Measurements from ENCODE around the gene NBR1.
"Not testable (repeated sequence)": the region's sequence is repeated elsewhere in the genome, so short reads cannot be mapped to it uniquely, and the experiment has no call there.

Gene NBR1

DNA sequence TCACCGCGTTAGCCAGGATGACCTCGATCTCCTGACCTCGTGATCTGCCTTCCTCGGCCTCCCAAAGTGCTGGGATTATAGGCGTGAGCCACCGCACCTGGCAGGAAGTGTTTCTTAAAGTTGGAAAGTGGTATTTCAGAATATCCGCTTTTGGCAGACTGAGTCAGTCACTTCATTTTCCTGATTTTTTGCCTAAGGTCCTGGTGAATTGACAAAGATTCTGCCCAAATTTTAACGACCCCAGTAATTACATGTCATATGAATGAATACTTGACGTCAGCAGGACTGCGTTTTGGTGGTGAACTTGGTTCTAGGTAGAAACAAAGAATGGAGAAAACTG lies 41.4 kb upstream of the NBR1 start:
- TF ChIP-seq SPI1 (IDR thresholded peaks at IDR 0.05; ENCODE audit: borderline replicate concordance, low read depth) (no peak), POLR2AphosphoS5 (IDR thresholded peaks at IDR 0.05; ENCODE audit: low read depth) (no peak), GABPA (IDR thresholded peaks at IDR 0.05; ENCODE audit: low read depth) (no peak)
- TF ChIP-seq, protein P1, sequence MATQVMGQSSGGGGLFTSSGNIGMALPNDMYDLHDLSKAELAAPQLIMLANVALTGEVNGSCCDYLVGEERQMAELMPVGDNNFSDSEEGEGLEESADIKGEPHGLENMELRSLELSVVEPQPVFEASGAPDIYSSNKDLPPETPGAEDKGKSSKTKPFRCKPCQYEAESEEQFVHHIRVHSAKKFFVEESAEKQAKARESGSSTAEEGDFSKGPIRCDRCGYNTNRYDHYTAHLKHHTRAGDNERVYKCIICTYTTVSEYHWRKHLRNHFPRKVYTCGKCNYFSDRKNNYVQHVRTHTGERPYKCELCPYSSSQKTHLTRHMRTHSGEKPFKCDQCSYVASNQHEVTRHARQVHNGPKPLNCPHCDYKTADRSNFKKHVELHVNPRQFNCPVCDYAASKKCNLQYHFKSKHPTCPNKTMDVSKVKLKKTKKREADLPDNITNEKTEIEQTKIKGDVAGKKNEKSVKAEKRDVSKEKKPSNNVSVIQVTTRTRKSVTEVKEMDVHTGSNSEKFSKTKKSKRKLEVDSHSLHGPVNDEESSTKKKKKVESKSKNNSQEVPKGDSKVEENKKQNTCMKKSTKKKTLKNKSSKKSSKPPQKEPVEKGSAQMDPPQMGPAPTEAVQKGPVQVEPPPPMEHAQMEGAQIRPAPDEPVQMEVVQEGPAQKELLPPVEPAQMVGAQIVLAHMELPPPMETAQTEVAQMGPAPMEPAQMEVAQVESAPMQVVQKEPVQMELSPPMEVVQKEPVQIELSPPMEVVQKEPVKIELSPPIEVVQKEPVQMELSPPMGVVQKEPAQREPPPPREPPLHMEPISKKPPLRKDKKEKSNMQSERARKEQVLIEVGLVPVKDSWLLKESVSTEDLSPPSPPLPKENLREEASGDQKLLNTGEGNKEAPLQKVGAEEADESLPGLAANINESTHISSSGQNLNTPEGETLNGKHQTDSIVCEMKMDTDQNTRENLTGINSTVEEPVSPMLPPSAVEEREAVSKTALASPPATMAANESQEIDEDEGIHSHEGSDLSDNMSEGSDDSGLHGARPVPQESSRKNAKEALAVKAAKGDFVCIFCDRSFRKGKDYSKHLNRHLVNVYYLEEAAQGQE (IDR thresholded peaks at IDR 0.05; ENCODE audit: insufficient replicate concordance, low read depth) = no peak
- TF ChIP-seq, protein P2, sequence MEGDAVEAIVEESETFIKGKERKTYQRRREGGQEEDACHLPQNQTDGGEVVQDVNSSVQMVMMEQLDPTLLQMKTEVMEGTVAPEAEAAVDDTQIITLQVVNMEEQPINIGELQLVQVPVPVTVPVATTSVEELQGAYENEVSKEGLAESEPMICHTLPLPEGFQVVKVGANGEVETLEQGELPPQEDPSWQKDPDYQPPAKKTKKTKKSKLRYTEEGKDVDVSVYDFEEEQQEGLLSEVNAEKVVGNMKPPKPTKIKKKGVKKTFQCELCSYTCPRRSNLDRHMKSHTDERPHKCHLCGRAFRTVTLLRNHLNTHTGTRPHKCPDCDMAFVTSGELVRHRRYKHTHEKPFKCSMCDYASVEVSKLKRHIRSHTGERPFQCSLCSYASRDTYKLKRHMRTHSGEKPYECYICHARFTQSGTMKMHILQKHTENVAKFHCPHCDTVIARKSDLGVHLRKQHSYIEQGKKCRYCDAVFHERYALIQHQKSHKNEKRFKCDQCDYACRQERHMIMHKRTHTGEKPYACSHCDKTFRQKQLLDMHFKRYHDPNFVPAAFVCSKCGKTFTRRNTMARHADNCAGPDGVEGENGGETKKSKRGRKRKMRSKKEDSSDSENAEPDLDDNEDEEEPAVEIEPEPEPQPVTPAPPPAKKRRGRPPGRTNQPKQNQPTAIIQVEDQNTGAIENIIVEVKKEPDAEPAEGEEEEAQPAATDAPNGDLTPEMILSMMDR (IDR thresholded peaks at IDR 0.05; ENCODE audit: insufficient read depth, low read length) = no peak
- Histone ChIP-seq H3K27ac (replicated peaks) (peak overlapping the region; percentile 40), H3K27me3 (ENCODE audit: insufficient read depth, poor library complexity, severe bottlenecking) (no peaks in the 10 kb centered on the region), H3K4me3 (replicated peaks; ENCODE audit: insufficient read depth, low read length) (no peak overlapping the region)
- DNase-seq (ENCODE audit: low read depth in 1 of 2, low spot score in 1 of 2) = no peak

DNA sequence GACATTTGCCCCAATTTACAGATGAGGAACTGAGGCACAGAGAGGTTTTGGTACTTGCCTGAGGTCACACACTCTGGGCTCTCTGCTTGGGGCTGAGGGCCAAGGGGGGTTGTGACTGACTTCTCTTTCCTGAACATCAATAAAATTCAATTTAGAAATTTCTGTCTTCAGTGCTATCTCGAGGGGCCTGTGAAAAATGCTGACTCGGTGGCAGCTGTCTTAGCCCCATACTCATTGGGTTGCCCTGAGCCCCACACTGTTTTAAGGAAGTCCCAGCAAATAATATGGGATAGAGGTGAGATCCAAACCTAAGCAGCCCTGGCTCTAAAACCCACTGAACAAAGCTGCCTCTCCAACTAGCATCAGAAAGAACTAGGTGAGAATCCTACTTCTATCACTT lies 38.9 kb upstream of the NBR1 start:
- Histone ChIP-seq H3K4me3 (replicated peaks; ENCODE audit: insufficient read depth, low read length) (no peak overlapping the region), H3K27me3 (ENCODE audit: insufficient read depth, poor library complexity, severe bottlenecking) (no peaks in the 10 kb centered on the region), H3K27ac (replicated peaks) (no peak overlapping the region)
- TF ChIP-seq, protein P1 (IDR thresholded peaks at IDR 0.05; ENCODE audit: insufficient replicate concordance, low read depth) = no peak
- no peak for TF ChIP-seq GABPA (IDR thresholded peaks at IDR 0.05; ENCODE audit: low read depth)
- TF ChIP-seq, protein P2 (IDR thresholded peaks at IDR 0.05; ENCODE audit: insufficient read depth, low read length) = no peak
- TF ChIP-seq SPI1 (IDR thresholded peaks at IDR 0.05; ENCODE audit: borderline replicate concordance, low read depth) = no peak
- TF ChIP-seq POLR2AphosphoS5 (IDR thresholded peaks at IDR 0.05; ENCODE audit: low read depth) = no peak
- no peak for DNase-seq (ENCODE audit: low read depth in 1 of 2, low spot score in 1 of 2)

DNA sequence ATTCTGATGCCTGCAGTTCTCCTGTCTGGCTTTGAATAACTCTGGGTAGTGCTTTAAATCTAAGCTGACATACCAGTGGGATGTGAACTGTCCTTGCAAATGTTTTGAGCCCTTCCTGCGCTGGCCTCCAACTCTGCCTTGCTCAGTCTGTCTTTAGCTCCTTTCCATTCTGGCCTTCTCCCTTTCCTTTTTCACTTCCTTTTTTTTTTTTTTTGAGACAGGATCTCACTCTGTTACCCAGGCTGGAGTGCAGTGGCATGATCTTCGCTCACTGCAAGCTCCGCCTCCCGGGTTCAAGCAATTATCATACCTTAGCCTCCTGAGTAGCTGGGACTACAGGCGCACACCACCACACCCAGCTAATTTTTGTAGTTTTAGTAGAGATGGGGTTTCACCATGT lies 37.6 kb upstream of the NBR1 start:
- DNase-seq (ENCODE audit: low read depth in 1 of 2, low spot score in 1 of 2) = not testable (repeated sequence)

DNA sequence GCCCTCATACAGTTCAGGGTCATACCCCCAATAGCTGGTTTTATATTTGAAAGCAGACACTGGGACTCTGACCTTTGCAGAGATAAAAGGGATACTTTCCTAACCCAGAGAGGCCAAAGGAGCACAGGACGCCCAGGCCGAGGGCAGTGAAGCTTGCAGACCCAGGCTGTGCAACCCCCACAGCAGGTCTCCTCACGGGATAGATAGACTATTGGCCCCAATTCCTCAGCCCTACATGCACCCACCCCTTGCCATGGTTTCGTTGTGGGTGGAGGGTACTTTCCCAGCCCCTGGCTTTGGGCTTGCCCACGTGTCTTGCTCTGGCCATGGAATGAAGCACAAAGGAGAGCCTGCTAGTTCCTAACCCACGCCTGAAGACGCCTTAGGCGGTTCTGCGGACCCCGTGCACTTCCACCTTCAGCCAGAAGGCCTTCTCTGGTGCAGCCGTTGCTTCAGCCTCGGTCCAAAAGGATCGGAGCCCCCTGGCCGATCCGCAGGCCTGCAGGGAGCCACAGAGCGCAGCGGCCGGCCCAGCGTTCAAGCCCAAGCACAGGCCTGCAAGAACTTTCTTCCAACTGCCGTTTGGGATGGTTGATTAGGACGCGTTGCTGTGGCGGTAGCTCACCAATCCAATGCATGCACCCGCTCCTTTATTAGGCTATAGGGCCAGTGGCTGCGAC lies 36.1 kb upstream of the NBR1 start:
- H3K27ac ChIP-seq (replicated peaks) = no peak overlapping the region
- no peak overlapping the region for H3K4me3 ChIP-seq (replicated peaks; ENCODE audit: insufficient read depth, low read length)

More for the DNA sequence above, 37.6 kb upstream of the NBR1 start:
- H3K27me3 ChIP-seq (ENCODE audit: insufficient read depth, poor library complexity, severe bottlenecking); H3K27ac ChIP-seq (replicated peaks); H3K4me3 ChIP-seq (replicated peaks; ENCODE audit: insufficient read depth, low read length): not testable (repeated sequence)
- TF ChIP-seq SPI1 (IDR thresholded peaks at IDR 0.05; ENCODE audit: borderline replicate concordance, low read depth) = peak; percentile 65; the same call in 1 of the 2 replicates

More for the DNA sequence above, 36.1 kb upstream of the NBR1 start:
- no peak for DNase-seq (ENCODE audit: low read depth in 1 of 2, low spot score in 1 of 2)
- TF ChIP-seq, protein P1 (IDR thresholded peaks at IDR 0.05; ENCODE audit: insufficient replicate concordance, low read depth) = no peak
- TF ChIP-seq, protein P2 (IDR thresholded peaks at IDR 0.05; ENCODE audit: insufficient read depth, low read length) = no peak
- TF ChIP-seq POLR2AphosphoS5 (IDR thresholded peaks at IDR 0.05; ENCODE audit: low read depth) = no peak
- no peak for TF ChIP-seq GABPA (IDR thresholded peaks at IDR 0.05; ENCODE audit: low read depth)
- no peak for TF ChIP-seq SPI1 (IDR thresholded peaks at IDR 0.05; ENCODE audit: borderline replicate concordance, low read depth)
- no peaks in the 10 kb centered on the region for H3K27me3 ChIP-seq (ENCODE audit: insufficient read depth, poor library complexity, severe bottlenecking)

Measured in HL-60 (cell line).